B cell (primary cell): ENCODE measurements around the gene SLC23A3. TPM values are rescaled to one million over a fixed set of nuclear protein-coding genes. Genes with fewer than 3 reads are reported as not detected.

Source experiments
- ATAC-seq: fragments of 200-7000 bp; cut with Tn5 transposase; one replicate; pipeline ENCODE4 v1.10.0; 2021; ENCODE audit warnings: low read depth, mild to moderate bottlenecking, moderate number of reproducible peaks, moderate library complexity
- CTCF ChIA-PET: fragments of 350-600 bp; sonication (Branson Sonifier 250); formaldehyde crosslinking; loops from one replicate; lab custom pipeline; 2021; ENCODE audit warnings: antibody characterized with exemption, inconsistent platforms; lab: Charles Lee
- POLR2A ChIA-PET: fragments of 350-600 bp; sonication (Branson Sonifier 250); formaldehyde crosslinking; loops from one replicate; lab custom pipeline; 2021; ENCODE audit warnings: antibody characterized with exemption; lab: Charles Lee
- DNase-seq: peaks from one replicate; pipeline ENCODE4 v3.0.0; 2013
- H2AFZ ChIP-seq: 2 replicates; pipeline ENCODE4 v1.6.1; 2012; ENCODE audit warnings: mild to moderate bottlenecking, low read depth, low read length; ENCODE audit not compliant: insufficient read depth, poor library complexity, severe bottlenecking
- H3K27ac ChIP-seq, 2 donors: 1 replicate in 1 of 2; 2 replicates in 1 of 2; pipeline ENCODE4 v1.5.1; 2012 to 2013; ENCODE audit warnings: low read length in 2 of 2, mild to moderate bottlenecking in 2 of 2, moderate library complexity in 1 of 2
- H3K27me3 ChIP-seq, 4 experiments: fragments of 200-600 bp in 1 of 4; sonication (generic) in 1 of 4; replicated peaks in 1 of 4; 1 replicate in 2 of 4; 2 replicates in 2 of 4; pipeline versions ENCODE4 v1.6.1 to v1.7.0; 2013 to 2016; ENCODE audit warnings: low read length in 3 of 4, mild to moderate bottlenecking in 2 of 4, mixed read lengths in 1 of 4, moderate library complexity in 1 of 4; ENCODE audit not compliant: insufficient read depth in 4 of 4, control insufficient read depth in 3 of 4; ENCODE audit errors: control extremely low read depth in 1 of 4
- H3K36me3 ChIP-seq, 2 experiments: replicated peaks in 1 of 2; 1 replicate in 1 of 2; 2 replicates in 1 of 2; pipeline versions ENCODE4 v1.6.1 to v1.7.1; 2013; ENCODE audit warnings: low read length in 1 of 2; ENCODE audit not compliant: insufficient read depth in 2 of 2, control insufficient read depth in 1 of 2; ENCODE audit errors: control extremely low read depth in 1 of 2, extremely low read depth in 1 of 2
- H3K4me1 ChIP-seq, 2 donors: fragments of 200-600 bp in 1 of 2; sonication (generic) in 1 of 2; 1 replicate in 1 of 2; 2 replicates in 1 of 2; pipeline versions ENCODE4 v1.5.1 to v1.6.1; 2013 to 2017; ENCODE audit warnings: low read length in 2 of 2; ENCODE audit not compliant: control insufficient read depth in 2 of 2, insufficient read depth in 2 of 2
- H3K4me2 ChIP-seq: replicated peaks from 2 replicates; pipeline ENCODE3; 2012; ENCODE audit warnings: mild to moderate bottlenecking, low read depth, low read length; ENCODE audit not compliant: poor library complexity, severe bottlenecking
- H3K4me3 ChIP-seq, 5 experiments: fragments of 200-600 bp in 1 of 5; sonication (generic) in 1 of 5; 1 replicate in 3 of 5; 2 replicates in 2 of 5; pipeline versions ENCODE4 v1.5.1 to v1.7.0; 2011 to 2016; ENCODE audit warnings: low read length in 4 of 5, mild to moderate bottlenecking in 4 of 5, low read depth in 2 of 5, control low read depth in 1 of 5, moderate library complexity in 1 of 5; ENCODE audit not compliant: insufficient read depth in 1 of 5; ENCODE audit errors: control extremely low read depth in 1 of 5, extremely low read depth in 1 of 5
- H3K79me2 ChIP-seq: fragments of 200-600 bp; sonication (generic); one replicate; pipeline ENCODE4 v1.6.0; 2016; ENCODE audit warnings: low read length; ENCODE audit not compliant: control insufficient read depth, insufficient read depth
- H3K9ac ChIP-seq: fragments of 200-600 bp; sonication (generic); 2 replicates; pipeline ENCODE4 v1.6.1; 2017; ENCODE audit warnings: mild to moderate bottlenecking, low read length, moderate library complexity
- H3K9me3 ChIP-seq, 3 donors: one replicate each; pipeline versions ENCODE4 v1.6.1 to v1.7.1; 2013; ENCODE audit warnings: low read length in 2 of 3; ENCODE audit not compliant: control insufficient read depth in 2 of 3, insufficient read depth in 1 of 3; ENCODE audit errors: control extremely low read depth in 1 of 3
- H4K20me1 ChIP-seq: 2 replicates; pipeline ENCODE4 v1.6.0; 2012; ENCODE audit warnings: mild to moderate bottlenecking, low read length; ENCODE audit not compliant: insufficient read depth, control insufficient read depth, poor library complexity, severe bottlenecking
- H3K27ac Mint-ChIP-seq: one replicate; pipeline ENCODE4 v1.8.0; 2021; ENCODE audit warnings: mixed read lengths
- H3K27me3 Mint-ChIP-seq: one replicate; pipeline ENCODE4 v1.8.0; 2021; ENCODE audit warnings: mixed read lengths
- H3K4me1 Mint-ChIP-seq: one replicate; pipeline ENCODE4 v1.8.0; 2021; ENCODE audit warnings: mixed read lengths
- H3K4me3 Mint-ChIP-seq: one replicate; pipeline ENCODE4 v1.8.0; 2021; ENCODE audit warnings: mixed read lengths
- H3K9me3 Mint-ChIP-seq: one replicate; pipeline ENCODE4 v1.8.0; 2022; ENCODE audit warnings: mixed read lengths; ENCODE audit not compliant: insufficient read depth
- EZH2 ChIP-seq: IDR thresholded peaks from 2 replicates; pipeline ENCODE4 v1.6.1; 2012; ENCODE audit warnings: borderline replicate concordance, low read depth, mild to moderate bottlenecking, moderate library complexity, low read length; ENCODE audit not compliant: insufficient read depth, poor library complexity, severe bottlenecking
- WGBS: methylation state at CpG from one replicate; pipeline ENCODE4 v1.1.5; 2013; ENCODE audit warnings: missing lambda C conversion rate; ENCODE audit not compliant: insufficient coverage; 5-methylcytosine and 5-hydroxymethylcytosine counted together
- intact Hi-C: fragments of 100-400 bp; cut with micrococcal nuclease; formaldehyde crosslinking; loops from one replicate; pipeline ENCODE4 v1.10.0; 2022
- polyA plus RNA-seq: library from polyadenylated mRNA; depleted of rRNA; stranded (reverse); fragments of >200 nt; gene quantifications from 2 replicates; pipeline ENCODE4 v1.2.3, GENCODE V29; 2012
- total RNA-seq, 2 donors: library from RNA; stranded (reverse); fragments of 120-200 nt in 1 of 2; gene quantifications; 1 replicate in 1 of 2; 2 replicates in 1 of 2; pipeline versions ENCODE4 v1.2.3 to v1.2.4, GENCODE V29; 2013 to 2022
- TF ChIP-seq, protein P1 (sequence below): fragments of 200-600 bp; IDR thresholded peaks from one replicate; pipeline ENCODE4 v1.8.0; 2022; ENCODE audit warnings: antibody characterized with exemption, mild to moderate bottlenecking

Gene SLC23A3
- total and polyA plus RNA-seq, 2 donors (not counting 1 experiment from before 2014, with no cell fraction given) = 2.4 to 15.2 TPM

DNA sequence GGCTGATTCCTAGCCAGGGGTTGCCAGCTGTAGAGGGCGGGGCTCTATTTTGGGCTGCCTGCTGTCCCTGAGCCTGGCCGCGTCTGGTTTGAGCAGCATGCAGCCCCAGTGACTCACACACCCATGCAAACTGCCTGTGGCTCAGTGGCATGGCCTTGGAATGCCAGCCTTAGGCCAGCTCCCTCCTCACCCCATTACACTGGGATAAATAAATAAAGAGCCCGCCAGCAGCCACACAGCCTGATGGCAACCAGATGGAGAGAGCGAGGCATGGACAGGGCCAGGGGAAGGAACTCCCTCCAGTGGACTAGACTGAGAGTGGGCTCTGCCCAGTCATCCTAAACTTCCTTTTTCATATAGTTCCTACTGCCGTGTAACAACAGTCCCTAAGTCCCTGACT, 27.5 kb downstream of the SLC23A3 start:
- Histone ChIP-seq H3K36me3 (peaks cover 4 to 68% of the 10 kb centered on the region in 2 experiments), H3K79me2 (peaks cover 8% of the 10 kb centered on the region), H3K4me2 (no peak overlapping the region), H3K4me1 (no peaks in the 10 kb centered on the region), H3K4me3 (no peak overlapping the region), H2AFZ (no peak overlapping the region), H3K27ac (no peak overlapping the region), H3K9me3 (no peaks in the 10 kb centered on the region), H3K9ac (no peak overlapping the region), H3K27me3 (no peaks in the 10 kb centered on the region), H4K20me1 (peaks cover 9% of the 10 kb centered on the region)
- no peaks in the 10 kb centered on the region for H3K4me1 Mint-ChIP-seq
- H3K9me3 Mint-ChIP-seq = no peaks in the 10 kb centered on the region
- TF ChIP-seq, protein P1, sequence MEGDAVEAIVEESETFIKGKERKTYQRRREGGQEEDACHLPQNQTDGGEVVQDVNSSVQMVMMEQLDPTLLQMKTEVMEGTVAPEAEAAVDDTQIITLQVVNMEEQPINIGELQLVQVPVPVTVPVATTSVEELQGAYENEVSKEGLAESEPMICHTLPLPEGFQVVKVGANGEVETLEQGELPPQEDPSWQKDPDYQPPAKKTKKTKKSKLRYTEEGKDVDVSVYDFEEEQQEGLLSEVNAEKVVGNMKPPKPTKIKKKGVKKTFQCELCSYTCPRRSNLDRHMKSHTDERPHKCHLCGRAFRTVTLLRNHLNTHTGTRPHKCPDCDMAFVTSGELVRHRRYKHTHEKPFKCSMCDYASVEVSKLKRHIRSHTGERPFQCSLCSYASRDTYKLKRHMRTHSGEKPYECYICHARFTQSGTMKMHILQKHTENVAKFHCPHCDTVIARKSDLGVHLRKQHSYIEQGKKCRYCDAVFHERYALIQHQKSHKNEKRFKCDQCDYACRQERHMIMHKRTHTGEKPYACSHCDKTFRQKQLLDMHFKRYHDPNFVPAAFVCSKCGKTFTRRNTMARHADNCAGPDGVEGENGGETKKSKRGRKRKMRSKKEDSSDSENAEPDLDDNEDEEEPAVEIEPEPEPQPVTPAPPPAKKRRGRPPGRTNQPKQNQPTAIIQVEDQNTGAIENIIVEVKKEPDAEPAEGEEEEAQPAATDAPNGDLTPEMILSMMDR = no peak
- TF ChIP-seq EZH2 = no peak
- POLR2A ChIA-PET = no interaction called here
- H3K27ac Mint-ChIP-seq = no peak overlapping the region
- ATAC-seq (no peak), DNase-seq (no peak)
- H3K27me3 Mint-ChIP-seq = no peaks in the 10 kb centered on the region
- no peak overlapping the region for H3K4me3 Mint-ChIP-seq
- WGBS = 93% methylated on average over 4 of the region's 6 CpGs
- CTCF ChIA-PET = interaction anchor here (1.1 to 1.2 kb wide), 2 partner anchors 14 to 112 kb away, joined by 4 read pairs; no protein-coding TSS in a partner anchor
- intact Hi-C loops = no loop called here

DNA sequence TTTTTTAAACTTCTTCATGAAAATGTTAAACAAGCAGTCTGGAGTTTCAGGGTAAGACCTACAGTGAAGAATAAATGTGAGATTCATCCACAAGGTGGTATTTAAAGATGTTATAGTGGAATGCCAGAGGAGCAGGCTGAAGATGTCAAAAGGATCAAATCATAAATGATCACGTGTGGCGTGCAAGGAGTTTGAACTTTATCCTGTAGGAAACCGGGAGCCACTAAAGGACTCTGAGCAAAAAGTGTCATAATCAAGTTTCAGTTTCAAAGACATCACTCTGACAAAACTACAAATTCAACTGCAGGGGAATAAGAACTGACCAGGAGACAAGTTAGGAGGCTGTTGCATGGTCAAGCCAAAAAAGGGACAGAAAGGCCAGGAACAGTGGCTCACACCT, 29.1 kb downstream of the SLC23A3 start:
- H2AFZ ChIP-seq = no peak overlapping the region
- H3K36me3 ChIP-seq = peaks cover 1 to 55% of the 10 kb centered on the region in 2 experiments
- Mint-ChIP-seq H3K4me3 (no peak overlapping the region), H3K9me3 (no peaks in the 10 kb centered on the region), H3K4me1 (no peaks in the 10 kb centered on the region), H3K27me3 (no peaks in the 10 kb centered on the region), H3K27ac (no peak overlapping the region)
- ATAC-seq (no peak), DNase-seq (no peak)
- H3K4me2 ChIP-seq = no peak overlapping the region
- POLR2A ChIA-PET = no interaction called here
- H3K9ac ChIP-seq = no peak overlapping the region
- no peak overlapping the region for H3K27ac ChIP-seq
- TF ChIP-seq, protein P1 = no peak
- TF ChIP-seq EZH2 = no peak
- H3K27me3 ChIP-seq = no peaks in the 10 kb centered on the region
- CTCF ChIA-PET = no interaction called here
- intact Hi-C loops = no loop called here
- no peaks in the 10 kb centered on the region for H3K9me3 ChIP-seq
- no peak overlapping the region for H3K4me3 ChIP-seq
- no peaks in the 10 kb centered on the region for H3K4me1 ChIP-seq
- H4K20me1 ChIP-seq = peaks cover 9% of the 10 kb centered on the region
- no CpG with 5 or more reads among the region's 3 CpGs for WGBS
- peaks cover 8% of the 10 kb centered on the region for H3K79me2 ChIP-seq
